T-helper 17 cell (primary cell): ENCODE data around the gene EML4. TPM values are rescaled to one million over a fixed set of nuclear protein-coding genes. Genes with fewer than 3 reads are reported as not detected.

Experiments used
- ATAC-seq: fragments of 150-1000 bp; cut with Tn5 transposase; 2 replicates; pipeline ENCODE4 v1.10.0; 2021; ENCODE audit warnings: mild to moderate bottlenecking, moderate library complexity
- DNase-seq, 3 donors: peaks; one replicate each; pipeline versions ENCODE4 v3.0.0 to v3.0.0-alpha.2; 2020 to 2021
- H3K9me3 ChIP-seq: one replicate; pipeline ENCODE4 v1.7.0; 2013; ENCODE audit warnings: low read length, mild to moderate bottlenecking; ENCODE audit not compliant: control insufficient read depth, poor library complexity, severe bottlenecking
- H3K27ac Mint-ChIP-seq: one replicate; pipeline ENCODE4 v1.8.0; 2022; ENCODE audit warnings: mild to moderate bottlenecking, moderate library complexity, mixed read lengths
- H3K27me3 Mint-ChIP-seq: one replicate; pipeline ENCODE4 v1.8.0; 2022; ENCODE audit warnings: mixed read lengths
- H3K36me3 Mint-ChIP-seq: one replicate; pipeline ENCODE4 v1.8.0; 2022; ENCODE audit warnings: low read depth, mixed read lengths
- H3K4me1 Mint-ChIP-seq: one replicate; pipeline ENCODE4 v1.8.0; 2022; ENCODE audit warnings: mild to moderate bottlenecking, mixed read lengths
- H3K4me3 Mint-ChIP-seq: one replicate; pipeline ENCODE4 v1.8.0; 2022; ENCODE audit warnings: mild to moderate bottlenecking, moderate library complexity, mixed read lengths
- total RNA-seq, 4 donors: library from RNA in 2 of 4; stranded (reverse) in 2 of 4; gene quantifications; one replicate each; pipeline ENCODE4 v1.2.3 and lab custom pipeline; 2022 to 2026

Gene EML4
- total RNA-seq, 2 donors from 2014 or later = 292 to 348 TPM

- no peak for DNase-seq
- peaks cover 6% of the 10 kb centered on the region for H3K36me3 Mint-ChIP-seq
- no peaks in the 10 kb centered on the region for H3K27me3 Mint-ChIP-seq
- ATAC-seq = no peak
- peak overlapping the region; percentile 34 for H3K4me3 Mint-ChIP-seq
- H3K9me3 ChIP-seq = no peaks in the 10 kb centered on the region
- peaks cover 65% of the 10 kb centered on the region for H3K4me1 Mint-ChIP-seq
- H3K27ac Mint-ChIP-seq = peak overlapping the region; percentile 65
Measured at GRCh38 chr2:42197792-42198191, 28.6 kb downstream of the EML4 start.

GRCh38 chr2:42198466-42198865 lies 29.3 kb downstream of the EML4 start:
- H3K9me3 ChIP-seq = no peaks in the 10 kb centered on the region
- no peak for DNase-seq
- H3K27me3 Mint-ChIP-seq = no peaks in the 10 kb centered on the region
- peaks cover 58% of the 10 kb centered on the region for H3K4me1 Mint-ChIP-seq
- ATAC-seq = no peak
- H3K4me3 Mint-ChIP-seq = peak overlapping the region; percentile 34
- H3K36me3 Mint-ChIP-seq = peaks cover 6% of the 10 kb centered on the region
- H3K27ac Mint-ChIP-seq = peak overlapping the region; percentile 65

GRCh38 chr2:42199002-42199401 lies 29.8 kb downstream of the EML4 start:
- peaks cover 6% of the 10 kb centered on the region for H3K36me3 Mint-ChIP-seq
- H3K27me3 Mint-ChIP-seq = no peaks in the 10 kb centered on the region
- peak overlapping the region; percentile 65 for H3K27ac Mint-ChIP-seq
- no peaks in the 10 kb centered on the region for H3K9me3 ChIP-seq
- ATAC-seq (no peak), DNase-seq (no peak)
- H3K4me3 Mint-ChIP-seq = peak overlapping the region; percentile 13
- peaks cover 57% of the 10 kb centered on the region for H3K4me1 Mint-ChIP-seq

- Mint-ChIP-seq H3K36me3 (peaks cover 6% of the 10 kb centered on the region), H3K4me1 (peaks cover 51% of the 10 kb centered on the region), H3K27ac (peak overlapping the region; percentile 65), H3K4me3 (peak overlapping the region; percentile 13), H3K27me3 (no peaks in the 10 kb centered on the region)
- H3K9me3 ChIP-seq = no peaks in the 10 kb centered on the region
- no peak for ATAC-seq
- no peak for DNase-seq
Measured at GRCh38 chr2:42199626-42200025, 30.5 kb downstream of the EML4 start.

GRCh38 chr2:42200926-42201855 lies 32.0 kb downstream of the EML4 start:
- no peak for DNase-seq

GRCh38 chr2:42202634-42203008 lies 33.5 kb downstream of the EML4 start:
- H3K36me3 Mint-ChIP-seq = peaks cover 6% of the 10 kb centered on the region
- no peak overlapping the region for H3K4me3 Mint-ChIP-seq

More at GRCh38 chr2:42200926-42201855, 32.0 kb downstream of the EML4 start:
- Mint-ChIP-seq H3K4me1 (peaks cover 57% of the 10 kb centered on the region), H3K4me3 (peak overlapping the region; percentile 19), H3K36me3 (peaks cover 6% of the 10 kb centered on the region), H3K27ac (peak overlapping the region; percentile 67), H3K27me3 (no peaks in the 10 kb centered on the region)
- ATAC-seq = no peak
- H3K9me3 ChIP-seq = no peaks in the 10 kb centered on the region

GRCh38 chr2:42203792-42204191 lies 34.6 kb downstream of the EML4 start:
- no peak overlapping the region for H3K4me3 Mint-ChIP-seq
- peaks cover 6% of the 10 kb centered on the region for H3K36me3 Mint-ChIP-seq
- H3K4me1 Mint-ChIP-seq = peaks cover 42% of the 10 kb centered on the region
- no peak for DNase-seq
- no peaks in the 10 kb centered on the region for H3K9me3 ChIP-seq
- ATAC-seq = no peak
- H3K27ac Mint-ChIP-seq = peak overlapping the region; percentile 80
- H3K27me3 Mint-ChIP-seq = no peaks in the 10 kb centered on the region

More at GRCh38 chr2:42202634-42203008, 33.5 kb downstream of the EML4 start:
- ATAC-seq = no peak
- no peak for DNase-seq
- no peaks in the 10 kb centered on the region for H3K27me3 Mint-ChIP-seq
- no peaks in the 10 kb centered on the region for H3K9me3 ChIP-seq
- peak overlapping the region; percentile 67 for H3K27ac Mint-ChIP-seq
- H3K4me1 Mint-ChIP-seq = peaks cover 53% of the 10 kb centered on the region

- peaks cover 37% of the 10 kb centered on the region for H3K4me1 Mint-ChIP-seq
- no peaks in the 10 kb centered on the region for H3K9me3 ChIP-seq
- peak overlapping the region; percentile 80 for H3K27ac Mint-ChIP-seq
- no peaks in the 10 kb centered on the region for H3K27me3 Mint-ChIP-seq
- peak overlapping the region; percentile 52 for H3K4me3 Mint-ChIP-seq
- H3K36me3 Mint-ChIP-seq = peaks cover 5% of the 10 kb centered on the region
- no peak for DNase-seq
- peak; percentile 30 for ATAC-seq
Measured at GRCh38 chr2:42205337-42205736, 36.2 kb downstream of the EML4 start.

GRCh38 chr2:42207826-42208225 lies 38.7 kb downstream of the EML4 start:
- no peak overlapping the region for H3K4me3 Mint-ChIP-seq
- H3K4me1 Mint-ChIP-seq = peaks cover 34% of the 10 kb centered on the region
- no peaks in the 10 kb centered on the region for H3K27me3 Mint-ChIP-seq
- H3K36me3 Mint-ChIP-seq = peaks cover 6% of the 10 kb centered on the region
- H3K9me3 ChIP-seq = no peaks in the 10 kb centered on the region
- no peak overlapping the region for H3K27ac Mint-ChIP-seq
- DNase-seq = no peak
- no peak for ATAC-seq

- no peak overlapping the region for H3K27ac Mint-ChIP-seq
- peaks cover 45% of the 10 kb centered on the region for H3K4me1 Mint-ChIP-seq
- H3K36me3 Mint-ChIP-seq = peaks cover 6% of the 10 kb centered on the region
- H3K9me3 ChIP-seq = no peaks in the 10 kb centered on the region
- H3K27me3 Mint-ChIP-seq = no peaks in the 10 kb centered on the region
- H3K4me3 Mint-ChIP-seq = peak overlapping the region; percentile 58
- DNase-seq = no peak
- no peak for ATAC-seq
Measured at GRCh38 chr2:42210203-42210602, 41.0 kb downstream of the EML4 start.

- Mint-ChIP-seq H3K27me3 (no peaks in the 10 kb centered on the region), H3K36me3 (peaks cover 6% of the 10 kb centered on the region), H3K4me3 (peak overlapping the region; percentile 73), H3K4me1 (peaks cover 39% of the 10 kb centered on the region), H3K27ac (peak overlapping the region; percentile 37)
- DNase-seq = no peak
- ATAC-seq = no peak
- H3K9me3 ChIP-seq = no peaks in the 10 kb centered on the region
Measured at GRCh38 chr2:42211291-42211690, 42.1 kb downstream of the EML4 start.

- Mint-ChIP-seq H3K27me3 (no peaks in the 10 kb centered on the region), H3K36me3 (peaks cover 6% of the 10 kb centered on the region), H3K27ac (no peak overlapping the region), H3K4me3 (peak overlapping the region; percentile 45), H3K4me1 (peaks cover 53% of the 10 kb centered on the region)
- ATAC-seq (no peak), DNase-seq (no peak)
- no peaks in the 10 kb centered on the region for H3K9me3 ChIP-seq
Measured at GRCh38 chr2:42214669-42215068, 45.5 kb downstream of the EML4 start.

GRCh38 chr2:42216694-42217093 lies 47.5 kb downstream of the EML4 start:
- H3K4me1 Mint-ChIP-seq = peaks cover 53% of the 10 kb centered on the region
- no peaks in the 10 kb centered on the region for H3K36me3 Mint-ChIP-seq
- H3K27me3 Mint-ChIP-seq = no peaks in the 10 kb centered on the region
- no peak for ATAC-seq
- H3K4me3 Mint-ChIP-seq = peak overlapping the region; percentile 55
- H3K9me3 ChIP-seq = no peaks in the 10 kb centered on the region
- peak overlapping the region; percentile 75 for H3K27ac Mint-ChIP-seq
- DNase-seq = no peak

- DNase-seq (no peak), ATAC-seq (no peak)
- no peaks in the 10 kb centered on the region for H3K27me3 Mint-ChIP-seq
- H3K4me1 Mint-ChIP-seq = peaks cover 52% of the 10 kb centered on the region
- no peaks in the 10 kb centered on the region for H3K9me3 ChIP-seq
- no peak overlapping the region for H3K4me3 Mint-ChIP-seq
- H3K27ac Mint-ChIP-seq = no peak overlapping the region
- no peaks in the 10 kb centered on the region for H3K36me3 Mint-ChIP-seq
Measured at GRCh38 chr2:42217307-42217706, 48.2 kb downstream of the EML4 start.
